Putamen (tissue), 1 donor: ENCODE measurements around the gene SLC29A2.

Experiments used
- DNase-seq: peaks from one replicate; pipeline ENCODE4 v3.0.0-alpha.2; 2016; ENCODE audit warnings: low spot score

SLC29A2 gene

DNA sequence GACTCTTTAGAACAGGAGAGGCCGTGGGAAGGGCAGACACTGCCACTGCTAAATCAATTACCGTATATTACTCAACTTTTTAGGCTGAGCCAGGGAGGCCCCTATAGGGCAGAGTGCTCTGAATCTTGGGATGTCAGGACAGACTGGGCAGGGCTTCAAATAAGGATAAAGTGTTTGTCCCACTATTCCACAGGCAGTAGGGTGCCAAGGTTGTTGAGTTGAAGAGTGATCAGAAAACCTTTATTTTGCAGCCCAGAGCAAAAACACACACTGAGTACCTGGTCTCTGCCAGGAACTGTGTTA is 22.5 kb downstream of the SLC29A2 start:
- no peak for DNase-seq

DNA sequence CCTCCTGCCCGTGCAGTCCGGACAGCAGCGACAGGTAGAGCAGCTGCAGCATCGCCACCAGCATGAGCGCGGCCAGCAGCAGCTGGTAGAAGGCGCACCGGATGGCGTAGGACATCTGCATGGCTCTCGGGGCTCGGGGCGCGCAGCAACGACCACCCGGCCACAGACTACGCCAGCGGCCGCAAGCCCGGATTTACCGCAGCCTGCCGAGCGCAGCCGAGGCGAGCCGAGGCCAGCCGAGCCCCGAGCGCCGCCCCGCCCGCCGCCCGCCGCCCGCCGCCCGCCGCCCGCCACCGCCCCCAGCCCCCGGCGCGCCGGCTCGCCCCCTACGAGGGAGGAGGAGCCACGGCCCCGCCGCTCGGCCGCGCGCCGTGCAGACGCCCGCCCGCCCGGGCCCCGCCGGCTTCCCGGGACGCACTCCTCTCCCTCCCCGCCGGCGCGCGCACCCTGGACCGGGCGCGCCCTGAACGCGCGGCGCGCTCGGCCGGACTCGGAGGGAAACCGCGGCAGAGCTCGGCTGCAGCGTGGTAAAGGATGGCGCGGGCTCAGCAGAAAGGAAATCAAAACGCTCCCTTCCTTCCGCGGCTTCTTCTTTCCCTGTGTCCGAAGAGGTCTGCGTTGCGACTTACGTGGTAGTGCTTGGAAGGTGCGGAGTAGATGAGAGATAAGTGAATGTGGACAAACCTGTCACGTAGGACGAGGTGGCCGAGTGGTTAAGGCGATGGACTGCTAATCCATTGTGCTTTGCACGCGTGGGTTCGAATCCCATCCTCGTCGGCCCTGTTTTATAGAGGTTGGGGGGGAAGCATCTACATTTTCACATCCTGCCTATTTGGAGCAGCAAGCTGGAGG is 23.9 kb downstream of the SLC29A2 start, which contains the start of gene B4GAT1:
TSS of gene B4GAT1 (minus strand) at position 205 of the 852 bp plus-strand sequence. CDS start at position 121, 84 bp downstream.
- peak; percentile 88 for DNase-seq

DNA sequence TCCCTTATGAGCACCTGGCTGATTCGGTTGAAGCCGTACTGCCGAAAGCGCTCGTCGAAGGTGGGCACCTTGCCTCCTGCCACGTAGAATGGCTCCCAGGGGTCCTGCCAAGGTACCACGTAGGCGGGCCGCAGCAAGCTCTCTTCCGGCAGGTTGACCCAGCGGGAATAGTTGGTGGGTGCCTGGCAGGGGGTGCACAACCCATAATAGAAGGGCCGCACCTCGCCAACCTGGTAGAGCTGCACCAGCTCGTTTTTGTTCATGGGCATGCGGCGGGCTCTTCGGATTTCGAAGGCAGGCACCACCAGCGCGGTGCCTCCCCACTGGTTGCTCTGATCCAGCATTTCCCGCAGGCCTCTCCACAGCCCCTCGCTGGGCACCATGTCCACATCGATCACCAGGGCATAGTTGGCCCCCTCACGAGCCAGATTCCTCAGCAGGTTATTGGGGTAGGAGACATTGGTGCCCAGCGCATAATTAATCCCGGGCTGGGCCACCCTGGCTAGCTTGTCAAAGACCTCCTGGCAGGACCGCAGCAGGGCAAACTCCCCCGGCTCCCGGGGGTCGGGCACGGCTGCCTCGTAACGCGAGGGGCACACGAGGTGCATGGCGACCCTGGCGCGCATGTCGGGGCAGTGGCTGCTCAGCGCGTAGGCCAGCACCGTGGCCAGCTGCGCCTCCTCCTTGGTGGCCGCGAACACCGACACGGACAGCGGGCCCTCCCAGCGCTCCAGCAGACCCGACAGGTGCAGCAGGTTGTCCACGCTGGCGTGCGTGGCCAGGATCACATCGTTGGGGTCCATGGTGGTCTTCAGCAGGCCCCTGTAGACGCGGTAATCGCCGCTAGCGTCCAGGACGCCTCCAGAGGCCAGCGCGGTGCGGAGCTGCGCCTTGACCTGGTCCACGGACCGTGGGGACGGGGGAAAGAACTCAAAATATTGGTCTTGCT is 24.8 kb downstream of the SLC29A2 start:
- no peak for DNase-seq

DNA sequence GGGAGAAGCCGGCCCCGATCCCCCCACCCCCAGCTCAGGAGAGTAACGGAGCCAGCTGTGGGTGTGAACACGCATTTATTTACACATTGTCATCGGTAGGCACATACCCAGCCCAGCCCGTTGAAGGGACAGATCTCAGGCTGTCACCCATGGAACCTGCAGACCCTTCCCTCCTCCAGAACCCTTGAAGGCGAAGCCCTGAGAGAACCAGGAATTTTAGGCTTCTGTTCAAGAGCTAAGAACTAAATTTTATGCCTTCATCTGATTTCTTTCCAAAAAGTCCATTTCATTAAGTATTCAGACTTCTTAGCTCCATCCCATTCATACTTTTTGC is 26.3 kb downstream of the SLC29A2 start:
- DNase-seq: no peak

DNA sequence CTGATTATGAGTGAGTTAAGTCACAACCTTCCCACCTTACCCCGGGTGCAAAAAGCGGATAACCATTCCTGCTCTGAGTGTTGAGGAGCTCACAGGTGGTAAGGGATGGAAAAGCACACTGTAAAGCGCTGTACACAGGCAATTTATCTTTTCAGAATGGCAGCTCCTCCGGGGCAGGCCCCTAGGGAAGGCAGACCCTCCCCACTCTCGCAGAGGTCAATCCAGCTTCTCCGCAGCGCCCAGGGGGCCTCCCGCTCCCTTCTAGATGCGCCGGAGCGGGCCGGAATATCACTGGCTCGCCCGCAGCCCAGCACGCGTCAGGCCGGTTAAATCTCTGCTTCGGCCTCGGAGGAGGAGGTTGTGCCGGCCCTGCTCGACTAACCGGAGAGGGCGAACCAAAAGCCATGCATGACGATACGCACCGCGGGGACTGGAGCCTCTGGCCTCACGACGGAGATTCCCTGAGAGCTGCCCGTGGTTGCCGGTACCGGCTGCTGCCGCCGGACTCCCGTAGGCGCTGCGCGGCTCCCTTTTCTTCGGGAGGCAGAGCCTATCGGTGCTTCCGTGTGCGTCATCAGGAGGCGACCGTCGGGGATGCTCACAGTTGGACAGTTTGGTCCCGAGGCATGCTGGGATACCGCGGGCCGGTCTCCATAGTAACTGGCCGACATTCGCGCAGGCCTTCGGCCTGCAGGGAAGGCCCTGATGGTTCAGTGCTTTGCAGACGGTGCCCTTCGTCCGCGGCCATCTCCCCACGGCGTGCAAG is 26.8 kb downstream of the SLC29A2 start, which contains the start of gene BRMS1:
TSS of gene BRMS1 (minus strand) at position 555 of the 766 bp plus-strand sequence. CDS start 2,870 bp downstream, outside the sequence.
- peak; percentile 96 for DNase-seq

DNA sequence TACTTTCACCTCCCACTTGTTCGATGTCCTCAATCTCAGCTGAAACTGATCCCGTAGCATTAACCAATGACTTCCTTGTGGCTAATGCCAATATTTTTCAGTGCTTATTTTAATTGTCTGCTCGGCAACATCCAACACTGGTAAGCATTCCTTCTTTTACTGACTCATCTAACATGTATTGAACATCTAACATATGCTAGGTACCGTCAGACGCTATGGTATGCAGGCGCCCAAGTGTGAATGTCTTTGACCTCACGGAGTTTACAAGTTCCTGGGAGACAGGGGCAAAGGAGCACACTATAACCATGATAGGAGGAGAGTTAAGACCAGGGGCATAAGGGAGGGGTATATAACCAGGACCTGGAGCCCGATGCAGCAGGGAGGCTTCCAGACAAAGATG is 28.4 kb downstream of the SLC29A2 start:
- DNase-seq: no peak

DNA sequence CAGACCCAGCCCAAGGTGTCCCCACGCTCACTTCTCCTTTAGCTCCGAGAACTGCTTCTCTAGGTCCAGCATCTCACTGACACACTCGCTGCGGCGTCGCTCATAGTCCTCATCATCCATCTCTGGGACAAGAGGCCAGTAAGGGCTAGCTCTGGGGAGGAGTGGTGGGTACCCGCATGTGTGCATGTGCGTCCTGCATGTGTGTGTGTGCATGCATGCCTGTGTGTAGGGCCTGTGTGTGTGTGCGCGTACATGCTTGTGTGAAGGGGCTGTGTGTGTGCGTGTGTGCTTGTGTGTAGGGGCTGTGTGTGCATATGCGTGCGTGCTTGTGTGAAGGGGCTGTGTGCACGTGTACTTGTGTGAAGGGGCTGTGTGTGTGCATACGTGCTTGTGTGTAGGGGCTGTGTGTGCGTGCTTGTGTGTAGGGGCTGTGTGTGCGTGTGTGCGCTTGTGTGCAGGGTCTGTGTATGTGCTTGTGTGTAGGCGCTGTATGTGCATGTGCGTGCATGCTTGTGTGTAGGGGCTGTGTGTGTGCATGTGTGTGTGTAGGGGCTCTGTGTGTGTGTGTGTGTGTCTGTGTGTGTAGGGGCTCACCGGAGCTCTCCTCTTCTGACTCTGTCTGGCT is 29.9 kb downstream of the SLC29A2 start:
- DNase-seq: no peak

DNA sequence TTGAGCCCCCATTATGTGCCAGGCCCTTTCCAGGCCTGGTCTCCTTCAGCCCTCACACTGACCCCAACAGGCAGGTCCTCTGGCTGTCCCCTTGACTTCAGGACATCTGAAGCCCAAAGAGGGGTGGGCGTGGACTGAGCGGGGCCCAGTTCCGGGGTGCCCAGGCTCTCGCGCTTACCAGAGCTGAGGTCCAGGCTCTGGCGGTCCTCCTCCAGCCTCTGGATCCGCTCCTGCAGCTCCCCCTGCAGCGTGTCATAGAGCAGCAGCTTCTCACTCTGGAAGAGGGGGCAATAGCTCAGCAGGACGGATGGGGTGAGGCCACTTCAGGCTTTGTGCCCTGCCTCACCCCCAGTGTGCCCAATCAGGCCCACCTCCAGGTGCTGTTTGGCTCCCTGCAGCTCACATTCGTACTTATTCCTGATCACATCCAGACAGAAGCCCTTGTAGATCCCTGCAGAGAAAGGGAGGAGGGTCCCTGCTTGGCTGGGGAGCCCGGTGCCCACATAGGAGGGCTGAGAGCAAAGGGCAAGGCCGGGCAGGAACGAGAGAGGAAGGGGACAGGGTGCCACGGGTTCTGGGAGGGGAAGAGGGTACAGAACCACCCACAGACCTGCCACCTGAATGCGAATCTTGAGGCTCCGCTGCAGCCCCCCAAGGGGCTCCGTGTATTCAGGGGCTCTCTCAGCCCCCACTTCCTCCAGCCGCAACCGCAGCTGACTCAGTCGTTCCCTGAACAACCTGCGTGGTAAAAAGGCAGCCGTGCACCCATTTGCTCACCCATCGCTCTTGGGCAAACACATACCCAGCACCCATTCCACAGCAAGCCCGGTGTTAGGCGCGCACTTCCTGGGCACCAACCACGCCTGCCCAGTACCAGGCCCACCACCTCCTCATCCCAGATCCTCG is 30.7 kb downstream of the SLC29A2 start:
- DNase-seq: no peak

DNA sequence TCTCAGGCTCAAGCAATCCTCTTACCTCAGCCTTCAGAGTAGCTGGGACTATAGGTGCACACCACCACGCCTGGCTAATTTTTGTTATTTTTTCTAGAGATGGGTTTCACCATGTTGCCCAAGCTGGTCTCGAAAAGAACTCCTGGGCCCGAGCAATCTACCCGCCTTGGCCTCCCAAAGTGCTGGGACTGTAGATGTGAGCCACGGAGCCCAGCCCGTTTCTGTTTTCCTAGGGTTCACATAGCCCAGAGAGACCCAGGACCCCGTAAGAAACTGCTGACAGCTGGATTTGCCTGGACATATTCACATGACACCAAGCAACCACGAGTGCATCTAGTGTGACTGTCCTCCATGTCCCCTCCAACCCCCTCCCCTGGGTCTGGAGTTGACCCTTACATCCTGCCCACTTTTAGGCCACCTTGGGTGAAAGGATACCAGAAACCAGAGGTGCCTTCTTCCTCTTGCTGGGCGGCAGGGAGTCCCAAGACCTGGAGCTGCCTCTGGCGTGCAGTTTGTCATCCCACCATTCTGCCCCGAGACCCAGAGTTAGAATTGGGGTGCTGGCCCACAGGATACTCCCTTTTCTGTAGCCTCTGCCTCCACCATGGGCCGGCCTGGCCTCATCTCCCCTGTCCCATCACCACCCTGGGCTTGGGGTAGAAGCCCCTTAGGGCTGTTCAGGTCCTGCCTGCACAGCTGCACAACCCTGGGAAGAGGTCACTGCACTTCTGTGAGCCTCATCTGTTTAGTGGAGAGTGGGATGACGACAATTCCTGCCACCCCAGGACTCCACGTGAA is 31.7 kb downstream of the SLC29A2 start:
- DNase-seq: no peak

DNA sequence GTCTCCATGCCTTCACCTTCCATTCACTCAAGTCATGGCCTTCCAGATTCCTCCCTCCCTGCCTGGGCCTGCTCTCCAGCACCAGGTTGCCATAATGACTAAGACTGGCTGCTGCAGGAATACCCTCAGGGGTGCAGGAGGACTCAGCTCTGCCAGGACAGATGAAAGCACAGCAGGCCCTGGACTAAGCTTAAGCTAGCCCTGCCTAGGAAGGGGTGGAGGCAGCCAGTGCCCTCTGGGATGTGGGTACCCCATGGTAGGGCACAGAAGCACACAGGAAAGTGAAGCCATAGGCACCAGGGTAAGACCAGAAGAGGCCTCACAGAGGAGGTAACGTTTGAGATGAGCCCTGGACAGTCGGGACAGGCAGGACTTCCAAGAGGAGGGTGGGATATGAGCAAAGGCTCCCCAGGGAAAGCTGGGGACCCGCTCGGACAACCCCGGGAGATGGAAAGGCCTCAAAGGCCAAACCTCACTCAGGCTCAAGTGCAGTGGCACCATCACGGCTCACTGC is 32.3 kb downstream of the SLC29A2 start:
- no peak for DNase-seq

DNA sequence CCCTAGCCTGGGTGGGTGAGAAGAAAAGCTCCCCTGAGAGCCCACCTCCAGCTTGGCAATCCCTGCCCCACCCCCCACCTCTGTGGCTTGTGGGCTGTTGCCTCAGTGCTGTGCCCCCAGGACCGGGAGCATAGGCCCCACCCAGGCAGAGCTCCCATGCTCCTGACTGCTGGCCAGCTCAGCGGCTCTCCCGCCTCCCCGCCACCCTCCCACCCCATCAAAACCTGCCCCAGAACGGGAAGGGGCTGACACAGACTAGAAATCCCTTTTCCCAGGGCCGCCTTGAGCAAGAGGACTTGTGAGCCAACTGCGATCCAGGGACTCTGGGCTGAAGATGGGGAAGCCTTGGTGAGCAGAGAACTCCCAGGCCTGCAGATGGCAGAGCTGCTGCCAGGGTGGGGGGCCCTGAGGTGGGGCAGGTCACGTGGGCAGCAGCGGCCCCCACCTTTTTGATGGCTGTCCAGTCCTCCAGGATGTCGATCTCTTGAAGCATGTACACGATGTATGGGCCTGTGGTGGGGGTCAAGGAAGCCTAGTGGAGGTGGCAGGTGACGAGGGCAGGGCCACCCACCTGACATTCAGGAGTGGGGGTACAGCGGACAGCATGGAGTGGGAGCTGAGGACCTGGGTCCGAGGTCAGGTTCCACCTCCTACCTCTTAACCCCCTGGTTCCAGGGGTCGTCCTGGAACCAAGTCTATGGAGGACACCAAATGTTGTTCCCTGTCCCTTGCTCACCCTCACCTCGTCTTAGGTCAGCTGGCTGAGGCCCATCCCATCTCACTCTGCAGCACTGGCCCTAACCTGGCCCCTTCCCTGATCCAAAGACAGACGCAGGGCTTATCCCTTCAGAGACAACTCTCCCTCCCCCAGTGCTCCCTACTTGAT is 33.0 kb downstream of the SLC29A2 start:
- no peak for DNase-seq

DNA sequence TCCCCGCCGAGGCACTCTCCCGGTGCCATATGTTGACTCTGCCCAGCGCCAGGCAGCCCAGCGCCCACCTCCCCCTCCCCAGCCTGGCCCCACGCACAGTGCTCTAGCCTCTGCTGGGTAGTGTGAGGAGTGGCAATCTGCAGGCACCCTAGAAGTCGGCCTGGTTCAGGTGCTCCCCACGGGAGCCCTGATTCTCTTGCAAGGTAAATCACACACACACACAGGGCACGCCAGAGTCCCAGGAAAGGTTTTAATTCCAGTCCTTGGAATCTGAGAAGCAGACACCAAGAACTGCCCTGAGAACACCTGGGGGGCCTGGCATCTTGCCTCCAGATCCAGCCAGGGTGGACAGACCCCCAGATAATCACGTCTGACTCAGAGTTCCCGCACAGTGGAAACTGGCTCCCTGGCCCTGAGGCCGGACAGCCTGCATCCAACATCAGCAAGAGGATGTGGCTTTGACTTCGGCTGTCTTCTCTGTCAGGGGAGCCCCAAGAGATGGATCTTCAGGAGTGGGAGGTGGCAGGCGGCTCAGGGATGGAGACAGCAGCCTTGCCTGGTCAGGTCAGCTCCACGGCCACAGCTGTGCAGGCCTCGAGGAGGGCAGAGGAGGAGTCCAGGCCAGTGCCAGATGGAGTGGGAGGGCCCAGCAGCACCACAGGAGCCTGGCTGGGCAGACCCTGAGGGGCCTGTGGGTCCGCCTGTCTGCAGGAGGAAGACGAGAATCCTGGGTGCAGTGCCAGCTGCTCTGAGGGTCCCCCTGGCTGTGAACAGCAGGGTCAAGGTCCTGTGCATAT is 34.3 kb downstream of the SLC29A2 start:
- DNase-seq: no peak

DNA sequence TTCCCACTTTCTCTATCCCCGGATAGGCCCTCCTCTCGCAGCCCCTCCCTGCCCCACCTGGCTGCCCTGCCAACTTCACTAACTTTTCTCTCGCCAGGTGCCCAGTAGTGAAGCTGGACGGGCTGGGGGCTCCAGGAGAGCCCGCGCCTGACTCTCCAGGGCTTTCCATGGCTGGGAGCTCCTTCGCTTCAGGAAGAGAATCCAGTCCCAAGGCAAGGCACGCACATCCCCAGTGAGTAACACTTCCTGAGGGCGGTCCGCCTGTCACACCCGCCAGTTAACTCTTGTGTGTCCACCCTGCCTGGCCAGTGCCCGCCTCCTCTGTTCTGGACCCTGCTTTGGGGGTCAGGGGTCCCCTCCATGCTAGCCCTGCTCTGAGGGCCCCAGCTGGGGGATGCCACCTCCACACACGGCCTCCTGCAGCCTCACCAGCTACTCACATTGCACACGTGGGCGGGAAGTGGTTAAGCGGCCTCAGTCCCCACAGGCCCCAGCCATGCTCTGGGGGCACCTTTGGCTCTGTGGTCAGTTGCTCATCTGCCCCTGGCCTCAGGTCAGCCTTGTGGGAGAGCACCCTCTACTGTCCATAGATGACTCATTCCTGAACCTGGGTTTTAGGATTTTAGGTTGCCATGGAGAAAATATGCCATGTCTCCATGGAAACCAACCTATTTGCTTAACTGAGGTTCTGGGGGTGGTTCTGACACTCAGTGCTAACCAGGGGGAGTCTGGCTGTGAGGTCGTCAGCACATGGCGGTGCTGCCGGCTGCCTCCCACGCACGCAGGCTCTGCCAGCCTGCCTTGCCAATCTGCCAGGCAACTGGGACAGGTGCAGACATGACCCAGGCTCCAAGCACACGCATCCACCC is 35.1 kb downstream of the SLC29A2 start, which contains the start of gene RIN1:
TSS of gene RIN1 (minus strand) at position 201 of the 869 bp plus-strand sequence. CDS start at position 169, 32 bp downstream.
- peak; percentile 89 for DNase-seq

DNA sequence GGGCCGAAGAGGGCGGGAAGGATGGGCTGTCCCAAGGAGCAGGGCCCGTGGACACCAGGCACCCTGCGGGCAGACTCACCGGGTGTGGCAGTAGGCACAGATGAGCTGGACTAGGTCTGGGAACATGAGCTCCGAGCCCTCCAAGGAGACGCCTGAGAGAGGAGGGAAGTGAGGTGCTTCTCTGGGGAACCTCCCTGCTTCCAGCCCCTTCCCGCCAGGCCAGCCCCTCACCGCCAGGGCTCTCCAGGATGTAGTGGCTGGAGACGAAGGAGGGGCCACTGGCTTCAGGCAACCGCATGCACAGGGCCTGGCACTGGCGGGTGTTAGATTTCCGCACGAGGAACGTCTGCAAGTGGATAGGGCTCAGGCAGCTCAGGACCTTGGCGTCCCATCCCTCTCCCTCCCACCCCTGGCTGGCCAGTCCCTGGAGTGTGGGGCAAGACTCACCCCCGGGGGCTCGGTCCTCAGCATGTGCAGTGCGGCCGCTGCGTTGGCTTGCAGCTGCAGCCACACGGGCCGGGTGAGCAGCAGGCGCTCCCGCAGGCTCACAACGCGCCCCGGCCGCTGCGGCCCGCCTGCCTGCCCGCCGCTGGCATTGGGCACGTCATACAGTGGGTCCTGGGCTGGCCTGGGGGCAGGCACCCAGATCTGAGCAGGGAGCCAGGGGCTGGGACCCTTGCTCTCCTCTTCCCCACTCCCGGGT is 35.9 kb downstream of the SLC29A2 start:
- no peak for DNase-seq

DNA sequence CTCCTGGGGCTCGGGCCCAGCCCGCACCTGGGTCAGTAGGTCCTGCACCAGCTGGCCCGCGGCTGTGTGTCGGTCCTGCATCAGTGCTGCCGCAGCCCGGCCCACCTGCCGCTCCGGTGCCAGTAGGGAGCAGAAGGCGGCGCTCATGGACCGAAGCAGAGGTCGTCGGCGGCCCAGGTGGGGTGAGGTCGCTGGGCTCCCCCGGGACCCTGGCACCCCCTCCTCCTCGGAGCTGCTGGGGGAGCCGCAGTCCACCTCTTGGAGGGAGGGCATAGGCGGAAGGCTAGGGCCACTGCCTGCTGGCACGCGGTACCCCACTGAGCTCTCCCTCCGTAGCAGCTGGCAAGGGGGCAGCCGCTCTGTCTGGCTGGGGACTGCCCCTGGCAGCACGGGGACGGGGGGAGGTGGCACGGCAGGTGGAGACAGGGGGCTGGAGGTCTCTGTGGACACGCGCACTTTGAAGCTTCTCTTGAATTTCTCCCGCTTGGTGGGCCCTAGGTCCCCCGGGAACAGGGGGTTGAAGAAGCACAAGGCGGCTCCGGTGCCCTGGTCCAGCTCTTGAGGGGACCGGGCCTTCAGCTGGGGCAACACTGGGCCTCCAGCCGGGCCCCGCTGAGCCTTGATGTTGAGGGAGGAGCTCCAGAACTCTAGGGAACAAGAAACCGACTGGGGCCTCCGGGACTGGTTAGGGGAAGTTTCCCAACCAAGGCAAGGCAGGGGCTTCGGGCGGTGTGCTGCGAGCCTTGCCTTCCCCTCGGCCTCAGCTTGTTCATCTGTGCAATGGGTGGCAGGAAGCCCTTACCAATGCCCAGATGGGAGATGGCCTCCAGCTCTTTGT is 36.7 kb downstream of the SLC29A2 start:
- DNase-seq: no peak
